Endothelial cell of umbilical vein (primary cell): ENCODE results near the gene DISP3. TPM values are rescaled to one million over a fixed set of nuclear protein-coding genes. Genes with fewer than 3 reads are reported as not detected.

ENCODE experiments used
- BruUV-seq: library from RNA; stranded (reverse); fragments of 400-500 nt; replicated peaks from 2 replicates; lab custom pipeline; 2021; lab: Mats Ljungman, UMichigan
- CTCF ChIA-PET: fragments of 300-600, 350-600 bp; sonication (Branson Sonifier 250); formaldehyde crosslinking; loops from one replicate; lab custom pipeline; 2021; ENCODE audit warnings: antibody characterized with exemption, inconsistent platforms; lab: Charles Lee
- POLR2A ChIA-PET: fragments of 300-600, 350-600 bp; sonication (Branson Sonifier 250); formaldehyde crosslinking; loops from one replicate; lab custom pipeline; 2021; ENCODE audit warnings: antibody characterized with exemption, inconsistent platforms; lab: Charles Lee
- DNase-seq: peaks from one replicate; pipeline ENCODE4 v3.0.0-alpha.2; 2011; ENCODE audit warnings: low read depth, low spot score
- FAIRE-seq: peaks from 2 replicates; lab custom pipeline; 2011; peaks lifted over from hg19 to GRCh38; lab: Jason Lieb, UNC
- H2AFZ ChIP-seq: 2 replicates; pipeline ENCODE4 v1.6.0; 2012; ENCODE audit warnings: low read depth, low read length, control low read depth, inconsistent platforms
- H3K27ac ChIP-seq: 2 replicates; pipeline ENCODE4 v1.5.1; 2011; ENCODE audit warnings: low read depth, mild to moderate bottlenecking, control low read depth, low read length, moderate library complexity; ENCODE audit not compliant: insufficient read depth
- H3K27me3 ChIP-seq, 2 experiments: 2 replicates each; pipeline versions ENCODE4 v1.6.0 to v1.6.1; 2011; ENCODE audit warnings: low read length in 2 of 2, mixed read lengths in 1 of 2; ENCODE audit not compliant: control insufficient read depth in 2 of 2, insufficient read depth in 2 of 2
- H3K36me3 ChIP-seq, 2 experiments: 2 replicates in 1 of 2; 3 replicates in 1 of 2; pipeline ENCODE4 v1.5.1; 2011; ENCODE audit warnings: low read length in 2 of 2, mild to moderate bottlenecking in 1 of 2, moderate library complexity in 1 of 2; ENCODE audit not compliant: control insufficient read depth in 2 of 2, insufficient read depth in 2 of 2; ENCODE audit errors: extremely low read depth in 1 of 2
- H3K4me1 ChIP-seq: 3 replicates; pipeline ENCODE4 v1.5.1; 2011; ENCODE audit warnings: mild to moderate bottlenecking, low read length; ENCODE audit not compliant: control insufficient read depth, insufficient read depth; ENCODE audit errors: extremely low read depth
- H3K4me2 ChIP-seq: 2 replicates; pipeline ENCODE4 v1.6.1; 2011; ENCODE audit warnings: low read length, control low read depth, mixed read lengths; ENCODE audit not compliant: insufficient read depth
- H3K4me3 ChIP-seq, 3 experiments: fragments of 200-600 bp in 1 of 3; sonication (generic), shearing (Covaris generic) in 1 of 3; replicated peaks in 1 of 3; 2 replicates each; pipeline ENCODE4 v1.5.1; 2011 to 2016; ENCODE audit warnings: control low read depth in 3 of 3, low read length in 3 of 3, mild to moderate bottlenecking in 2 of 3, inconsistent platforms in 1 of 3, low read depth in 1 of 3, moderate library complexity in 1 of 3; ENCODE audit not compliant: insufficient read depth in 1 of 3
- H3K79me2 ChIP-seq: 2 replicates; pipeline ENCODE4 v1.6.0; 2012; ENCODE audit warnings: low read length, inconsistent platforms; ENCODE audit not compliant: control insufficient read depth, insufficient read depth
- H3K9ac ChIP-seq: replicated peaks from 2 replicates; pipeline ENCODE3; 2011; ENCODE audit warnings: low read length, control low read depth; ENCODE audit not compliant: insufficient read depth; ENCODE audit errors: extremely low read depth
- H3K9me1 ChIP-seq: replicated peaks from 3 replicates; pipeline ENCODE4 v1.6.0; 2011; ENCODE audit warnings: mild to moderate bottlenecking, low read length; ENCODE audit not compliant: control insufficient read depth, insufficient read depth; ENCODE audit errors: extremely low read depth
- H3K9me3 ChIP-seq: replicated peaks from 2 replicates; pipeline ENCODE4 v1.5.1; 2012; ENCODE audit warnings: low read length, inconsistent platforms; ENCODE audit not compliant: control insufficient read depth, insufficient read depth
- H4K20me1 ChIP-seq: replicated peaks from 2 replicates; pipeline ENCODE3; 2011; ENCODE audit warnings: mild to moderate bottlenecking, low read length; ENCODE audit not compliant: control insufficient read depth, insufficient read depth; ENCODE audit errors: extremely low read depth
- CTCF ChIP-seq, 2 donors: IDR thresholded peaks; 1 replicate in 1 of 2; 2 replicates in 1 of 2; pipeline ENCODE4 v1.5.1; 2011; ENCODE audit warnings: low read length in 2 of 2, mild to moderate bottlenecking in 2 of 2, moderate library complexity in 2 of 2, control low read depth in 1 of 2, inconsistent platforms in 1 of 2, low read depth in 1 of 2; ENCODE audit not compliant: insufficient read depth in 1 of 2; ENCODE audit errors: extremely low read depth in 1 of 2
- EZH2 ChIP-seq: IDR thresholded peaks from 2 replicates; pipeline ENCODE4 v1.6.1; 2012; ENCODE audit warnings: borderline replicate concordance, low read depth, mild to moderate bottlenecking, moderate library complexity, low read length, inconsistent platforms; ENCODE audit not compliant: severe bottlenecking
- FOS ChIP-seq: IDR thresholded peaks from 2 replicates; pipeline ENCODE4 v1.6.1; 2011; ENCODE audit warnings: mild to moderate bottlenecking, low read length, moderate library complexity, borderline replicate concordance; ENCODE audit not compliant: insufficient read depth
- GATA2 ChIP-seq: IDR thresholded peaks from 2 replicates; pipeline ENCODE4 v1.7.0; 2011; ENCODE audit warnings: low read depth, mild to moderate bottlenecking, moderate library complexity, mixed read lengths, low read length; ENCODE audit not compliant: insufficient read length, insufficient read depth
- JUN ChIP-seq: IDR thresholded peaks from 2 replicates; pipeline ENCODE4 v1.6.1; 2011; ENCODE audit warnings: borderline replicate concordance, low read depth; ENCODE audit not compliant: insufficient read length, insufficient read depth
- MAX ChIP-seq: IDR thresholded peaks from 2 replicates; pipeline ENCODE4 v1.6.1; 2011; ENCODE audit not compliant: insufficient read depth, insufficient read length
- MYC ChIP-seq: IDR thresholded peaks from one replicate; pipeline ENCODE4 v1.6.1; 2011; ENCODE audit warnings: mild to moderate bottlenecking, low read depth, low read length
- POLR2A ChIP-seq: IDR thresholded peaks from 2 replicates; pipeline ENCODE4 v1.6.1; 2012; ENCODE audit warnings: low read depth, mild to moderate bottlenecking, control low read depth, low read length
- POLR2AphosphoS5 ChIP-seq: IDR thresholded peaks from 2 replicates; pipeline ENCODE4 v1.6.1; 2012; ENCODE audit warnings: low read depth, mild to moderate bottlenecking, control low read depth, low read length, moderate library complexity; ENCODE audit not compliant: insufficient read depth
- dilution Hi-C: fragments of 300-500 bp; cut with MboI; formaldehyde crosslinking; loops from one replicate; pipeline ENCODE4 v1.15.0; 2019; ENCODE audit warnings: low sequenced_read_pairs; ENCODE audit not compliant: extremely low pct_ligation_motif_present
- intact Hi-C: fragments of 100-400 bp; cut with micrococcal nuclease; formaldehyde crosslinking; loops from one replicate; pipeline ENCODE4 v1.10.0; 2022
- polyA plus RNA-seq, 4 experiments: library from polyadenylated mRNA; depleted of rRNA in 3 of 4; stranded (reverse) in 3 of 4; unstranded in 1 of 4; fragments of >200 nt; gene quantifications; 2 replicates each; pipeline versions ENCODE4 v1.2.1 to v1.2.3, GENCODE V29; 2011 to 2012; ENCODE audit warnings: missing spikeins in 1 of 4
- total RNA-seq: library from RNA; stranded (reverse); gene quantifications from 2 replicates; pipeline ENCODE4 v1.2.3, GENCODE V29; 2021

DISP3 gene
- total and polyA plus RNA-seq, 2 donors (not counting 3 experiments of a cell fraction or from before 2014, with no cell fraction given), result 0.26 to 0.49 TPM

- H3K9me1 ChIP-seq, result no peaks in the 10 kb centered on the region
- CTCF ChIA-PET, result no interaction called here
- H3K9me3 ChIP-seq, result no peaks in the 10 kb centered on the region
- intact Hi-C loops, result no loop called here
- H3K4me1 ChIP-seq, result no peaks in the 10 kb centered on the region
- no peak overlapping the region for H3K9ac ChIP-seq
- H3K27ac ChIP-seq, result no peak overlapping the region
- no peaks in the 10 kb centered on the region for H3K36me3 ChIP-seq
- FAIRE-seq, result no peak
- no peaks in the 10 kb centered on the region for H3K27me3 ChIP-seq
- H3K4me3 ChIP-seq, result no peak overlapping the region
- BruUV-seq, result no TSS peak
- H2AFZ ChIP-seq, result no peak overlapping the region
- dilution Hi-C loops, result no loop called here
- no peaks in the 10 kb centered on the region for H4K20me1 ChIP-seq
- TF ChIP-seq CTCF (IDR thresholded peaks at IDR 0.05; ENCODE audit: extremely low read depth in 1 of 2, insufficient read depth in 1 of 2, low read depth in 1 of 2, low read length in 2 of 2) (no peak), GATA2 (no peak), MAX (no peak)
- POLR2A ChIA-PET, result interaction anchor here (1.0 kb wide), 1 partner anchor 8 kb away, joined by 3 read pairs; no protein-coding TSS in a partner anchor
- no peak overlapping the region for H3K4me2 ChIP-seq
- no peaks in the 10 kb centered on the region for H3K79me2 ChIP-seq
- DNase-seq, result no peak
Observed at GRCh38 chr1:11558871-11559590, 80.1 kb downstream of the DISP3 start.

- CTCF ChIA-PET, result no interaction called here
- dilution Hi-C loops, result no loop called here
- FAIRE-seq (no peak), DNase-seq (no peak)
- POLR2A ChIA-PET, result interaction anchor here (1.0 kb wide), 1 partner anchor 9 kb away, joined by 3 read pairs; no protein-coding TSS in a partner anchor
- no peak overlapping the region for H3K4me2 ChIP-seq
- intact Hi-C loops, result no loop called here
- H3K9ac ChIP-seq, result no peak overlapping the region
- H3K27me3 ChIP-seq, result no peaks in the 10 kb centered on the region
- H3K9me1 ChIP-seq, result no peaks in the 10 kb centered on the region
- H3K4me1 ChIP-seq, result no peaks in the 10 kb centered on the region
- no peak overlapping the region for H3K4me3 ChIP-seq
- H4K20me1 ChIP-seq, result no peaks in the 10 kb centered on the region
- H3K9me3 ChIP-seq, result no peaks in the 10 kb centered on the region
- no peak overlapping the region for H3K27ac ChIP-seq
- no peak overlapping the region for H2AFZ ChIP-seq
- TF ChIP-seq CTCF (IDR thresholded peaks at IDR 0.05; ENCODE audit: extremely low read depth in 1 of 2, insufficient read depth in 1 of 2, low read depth in 1 of 2, low read length in 2 of 2) (no peak), POLR2A (no peak), FOS (no peak), GATA2 (no peak), MAX (no peak), EZH2 (no peak), JUN (no peak), MYC (no peak), POLR2AphosphoS5 (no peak)
- BruUV-seq, result no TSS peak
- no peaks in the 10 kb centered on the region for H3K36me3 ChIP-seq
- H3K79me2 ChIP-seq, result no peaks in the 10 kb centered on the region
Observed at GRCh38 chr1:11559591-11559970, 80.6 kb downstream of the DISP3 start.
